NCI-H2227 (cell line): Measurements from ENCODE around the gene IDNK.

ENCODE experiments used
- DNase-seq: peaks from one replicate; lab custom pipeline; 2025; ENCODE audit not compliant: unreplicated experiment; lab: John Stamatoyannopoulos, UW

Gene IDNK

GRCh38 chr9:83633255-83633654 lies 10.3 kb downstream of the IDNK start:
- DNase-seq: no peak

DNA sequence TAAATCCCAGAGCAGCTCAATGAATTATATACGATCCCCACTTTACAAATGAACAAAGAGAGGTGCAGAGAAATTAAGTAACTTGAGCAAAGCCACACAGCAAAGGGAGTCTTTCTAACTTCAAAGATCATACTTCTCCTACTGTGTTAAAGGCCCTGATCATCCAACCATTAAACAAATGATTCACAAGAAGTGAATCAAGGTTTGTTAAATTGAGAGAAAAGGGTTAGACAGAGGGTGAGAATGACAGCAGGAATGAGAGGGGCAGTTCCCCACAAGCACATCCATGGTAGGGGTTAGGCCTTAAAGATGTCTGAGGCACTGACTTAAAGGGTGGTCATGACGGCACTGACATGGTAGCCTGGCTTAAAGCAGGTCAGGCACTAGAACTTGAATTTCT lies 10.7 kb downstream of the IDNK start:
- DNase-seq: no peak

- DNase-seq: no peak
These were observed 13.9 kb downstream of the IDNK start for GRCh38 chr9:83636813-83637212.

DNA sequence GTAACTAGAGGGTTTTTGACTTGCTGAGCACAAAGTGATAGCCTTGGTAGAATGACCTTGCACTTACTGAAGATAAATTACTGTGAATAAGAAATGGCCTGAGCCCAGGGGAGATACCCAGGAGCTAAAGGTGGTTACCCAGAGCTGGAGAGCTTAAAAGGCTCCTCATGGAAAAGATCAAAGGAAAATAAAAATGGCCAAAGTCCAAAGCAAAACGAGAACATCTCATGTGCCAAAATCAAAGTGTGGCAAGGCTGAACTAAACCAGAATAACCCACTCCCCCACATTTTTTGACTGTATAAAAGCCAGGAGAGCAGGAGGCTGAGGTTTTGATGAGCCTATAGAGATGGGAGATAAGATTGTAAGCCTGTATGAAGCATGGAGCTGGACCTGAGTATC lies 14.4 kb downstream of the IDNK start:
- DNase-seq: no peak

GRCh38 chr9:83639266-83639665 lies 16.3 kb downstream of the IDNK start:
- no peak for DNase-seq

DNA sequence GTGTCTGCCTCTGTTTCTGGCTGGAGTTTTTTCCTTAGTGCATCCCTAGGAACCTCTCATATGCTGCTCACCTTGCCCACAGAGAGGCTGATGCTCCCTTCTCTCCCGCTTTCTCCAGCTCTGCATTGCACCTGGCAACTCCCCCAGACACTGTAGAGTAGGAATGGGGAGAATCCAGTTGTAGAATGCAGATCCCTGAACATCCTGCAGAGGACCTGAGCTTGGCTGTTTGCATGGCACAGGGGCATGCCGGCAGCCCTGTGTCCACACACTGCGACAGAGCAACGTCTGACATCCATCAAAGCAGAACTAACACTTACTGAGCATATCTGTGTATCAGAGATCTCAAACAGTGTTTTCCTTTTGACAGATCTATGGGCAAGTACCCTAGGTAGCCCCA lies 19.9 kb downstream of the IDNK start:
- no peak for DNase-seq

DNA sequence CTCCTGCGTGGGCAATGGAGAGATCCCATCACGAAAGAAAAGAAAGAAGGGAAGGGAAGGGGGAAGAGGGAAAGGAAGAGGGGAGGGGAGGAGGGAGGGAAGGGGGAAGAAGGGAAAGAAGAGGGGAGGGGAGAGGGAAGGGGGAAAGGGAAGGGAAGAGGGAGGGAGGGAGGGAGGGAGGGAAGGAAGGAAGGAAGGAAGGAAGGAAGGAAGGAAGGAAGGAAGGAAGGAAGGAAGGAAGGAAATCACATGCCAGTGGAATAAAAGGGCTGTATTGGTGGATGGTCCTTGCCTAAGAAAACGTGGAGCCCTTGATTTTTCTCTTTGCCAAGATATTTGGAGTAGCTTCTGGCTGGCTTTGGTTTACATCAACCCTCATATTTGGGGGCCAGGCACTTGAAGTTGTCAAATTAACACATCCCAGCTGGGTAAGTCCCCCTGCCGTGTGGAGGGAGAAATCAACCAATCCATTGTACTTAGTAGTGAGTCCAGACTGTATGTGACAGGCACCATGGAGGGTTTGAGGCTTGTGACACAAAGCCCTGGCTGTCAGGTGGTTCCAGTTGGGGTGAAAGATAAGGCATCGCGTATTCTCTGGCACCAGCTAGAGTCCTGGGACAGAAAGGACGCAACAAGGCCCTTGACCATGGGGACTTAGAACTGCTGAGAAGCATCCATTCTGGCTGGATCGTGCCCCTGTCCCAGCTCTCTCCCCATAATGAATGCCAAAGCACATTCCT lies 23.7 kb downstream of the IDNK start:
- DNase-seq: no peak

DNA sequence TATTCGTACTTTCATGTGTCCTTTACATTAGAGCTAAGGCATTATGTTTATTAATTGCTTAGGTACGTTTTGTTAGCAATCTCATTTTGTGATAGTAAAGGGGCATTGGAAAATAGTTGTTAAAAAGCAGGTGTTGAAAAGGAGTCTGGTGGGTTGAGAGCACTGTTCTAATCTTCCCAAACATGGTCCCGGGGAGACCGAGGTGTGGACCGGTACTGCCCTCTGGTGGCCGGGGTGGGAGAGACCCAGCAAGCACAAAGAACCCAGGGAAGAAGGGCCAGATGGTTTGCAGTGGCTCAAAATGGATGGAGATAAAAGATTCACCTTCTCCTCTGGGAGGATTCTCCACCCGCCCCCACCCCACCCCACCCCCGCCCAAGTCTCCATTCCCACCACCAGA lies 26.1 kb downstream of the IDNK start:
- peak; percentile 39 for DNase-seq

DNA sequence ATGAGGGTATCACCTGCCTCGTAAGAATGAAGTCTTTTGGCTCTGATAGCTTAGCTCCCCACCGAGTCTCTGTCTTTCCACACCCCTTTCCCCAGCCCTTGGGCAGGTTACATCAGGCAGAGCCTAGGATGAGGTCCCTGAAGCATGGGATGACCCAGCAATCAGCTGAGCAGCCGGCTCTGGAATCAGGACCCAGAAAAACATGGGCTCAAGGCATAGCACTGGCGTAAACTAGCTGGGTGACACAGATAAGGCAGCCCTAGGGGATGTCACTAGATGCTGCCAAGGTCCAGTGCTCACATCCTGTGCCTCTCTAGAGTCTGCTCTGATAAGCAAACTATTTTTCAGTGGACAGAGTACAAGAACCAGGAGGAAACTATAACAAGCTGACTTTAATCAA lies 26.6 kb downstream of the IDNK start:
- DNase-seq: no peak

GRCh38 chr9:83651558-83651957 lies 28.6 kb downstream of the IDNK start:
- no peak for DNase-seq

DNA sequence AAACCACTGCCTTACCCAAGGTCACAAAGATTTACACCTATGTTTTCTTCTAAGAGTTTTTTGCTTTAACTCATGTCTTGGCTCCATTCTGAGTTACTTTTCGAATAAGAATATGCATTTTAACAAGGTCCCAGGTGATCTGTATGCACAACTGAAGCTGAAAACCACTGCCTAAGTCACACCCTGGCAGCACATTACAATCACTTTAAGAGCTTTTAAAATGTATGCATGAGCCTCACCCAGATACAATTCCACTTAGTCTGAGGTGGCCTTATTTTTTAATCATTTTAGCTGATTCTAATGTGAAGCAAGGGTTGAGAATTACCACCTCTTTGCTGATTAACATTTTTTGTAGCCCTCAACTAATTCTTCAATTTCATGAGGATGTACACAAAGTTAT lies 29.5 kb downstream of the IDNK start:
- no peak for DNase-seq

GRCh38 chr9:83655433-83655832 lies 32.5 kb downstream of the IDNK start:
- no peak for DNase-seq

GRCh38 chr9:83656032-83656680 lies 33.2 kb downstream of the IDNK start:
- DNase-seq: no peak

DNA sequence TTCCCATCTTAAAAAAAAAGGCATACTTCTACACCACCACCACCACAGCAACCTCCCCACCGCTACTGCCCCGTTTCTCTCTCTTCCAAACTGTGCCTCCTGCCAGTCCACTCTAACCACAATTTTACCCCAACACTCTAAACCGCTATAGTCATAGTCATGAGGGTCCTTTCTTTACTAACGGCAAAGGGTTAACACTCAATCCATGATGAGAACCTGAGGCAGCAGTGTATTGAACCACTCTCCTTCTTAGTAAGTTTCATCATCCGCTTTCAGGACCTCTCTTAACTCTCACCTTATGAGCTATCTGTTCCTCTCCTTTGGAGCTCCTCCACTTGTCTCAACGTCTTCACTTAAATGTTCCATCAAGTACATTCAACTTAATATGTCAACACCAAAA lies 34.0 kb downstream of the IDNK start:
- DNase-seq: no peak

DNA sequence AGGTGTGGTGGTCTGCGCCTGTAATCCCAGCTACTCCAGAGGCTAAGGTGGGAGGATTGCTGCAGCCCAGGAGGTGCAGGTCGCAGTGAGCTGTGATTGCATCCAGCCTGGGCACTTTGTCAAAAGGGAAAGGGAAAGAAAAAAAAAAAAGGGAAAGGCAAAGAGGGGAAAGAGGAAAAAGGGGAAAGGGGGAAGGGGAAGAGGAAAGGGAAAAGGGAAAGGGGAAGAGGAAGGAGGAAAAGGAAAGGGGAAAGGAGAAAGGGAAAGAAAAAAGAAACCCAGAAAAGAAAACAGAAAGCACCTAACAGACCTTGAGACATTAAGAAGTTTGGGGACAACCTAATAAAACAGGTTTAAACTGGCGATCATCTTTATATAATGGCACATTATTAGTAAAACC lies 40.0 kb downstream of the IDNK start:
- DNase-seq: no peak

GRCh38 chr9:83665580-83666200 lies 42.7 kb downstream of the IDNK start:
- DNase-seq: no peak

DNA sequence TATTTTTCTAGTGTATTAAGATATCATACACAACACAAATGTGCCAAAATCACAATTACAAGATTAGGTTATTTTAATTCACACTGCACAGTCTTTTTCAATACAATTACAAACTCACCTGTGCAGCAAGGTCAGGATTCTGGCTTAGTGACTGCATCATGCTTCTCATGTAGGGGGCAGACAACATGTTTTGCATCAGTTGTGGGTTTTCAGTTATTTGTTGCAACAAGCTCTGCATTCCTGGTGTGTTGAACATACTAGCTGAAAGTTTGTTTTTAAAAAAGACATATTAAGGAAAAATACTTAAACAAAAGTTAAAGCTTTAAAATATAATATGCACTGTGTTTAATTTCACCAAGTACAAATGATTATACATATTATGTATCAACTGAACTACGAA lies 46.1 kb downstream of the IDNK start:
- DNase-seq: no peak

- DNase-seq: no peak
These were observed 47.4 kb downstream of the IDNK start for GRCh38 chr9:83670381-83670780.

DNA sequence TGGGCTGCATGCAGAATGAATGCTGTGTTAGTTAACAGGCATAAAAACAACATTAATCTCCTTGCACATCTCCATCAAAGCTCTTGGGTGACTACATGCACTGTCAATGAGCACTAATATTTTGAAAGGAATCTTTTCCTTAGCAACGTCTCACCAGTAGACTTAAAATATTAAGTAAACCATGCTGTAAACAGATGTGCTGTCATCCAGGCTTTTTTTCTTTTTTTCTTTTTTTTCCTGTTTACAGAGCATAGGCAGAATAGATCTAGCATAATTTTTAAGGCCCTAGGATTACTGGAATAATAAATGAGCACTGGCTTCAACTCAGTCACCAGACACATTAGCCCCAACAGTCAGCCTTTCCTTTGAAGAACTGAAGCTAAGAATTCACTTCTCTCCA lies 48.5 kb downstream of the IDNK start:
- no peak for DNase-seq

DNA sequence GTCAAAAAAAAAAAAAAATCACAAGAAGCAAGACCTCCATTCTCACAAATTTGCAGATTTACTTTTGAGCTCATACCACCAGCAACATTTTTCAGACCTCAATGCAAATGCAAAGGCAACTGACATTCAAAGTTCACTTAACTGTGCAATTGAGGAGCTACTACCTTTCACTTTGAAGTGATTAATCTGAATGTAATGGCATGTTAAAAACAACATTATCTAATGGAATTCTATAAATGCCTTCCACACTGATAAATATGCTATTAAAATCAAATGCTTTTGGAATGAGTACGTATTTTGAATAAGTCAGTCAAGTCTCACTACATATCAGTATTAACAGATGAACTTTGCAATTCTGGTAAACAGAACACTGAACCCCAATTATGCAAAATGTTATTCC lies 52.5 kb downstream of the IDNK start:
- DNase-seq: no peak

GRCh38 chr9:83677596-83677995 lies 54.7 kb downstream of the IDNK start:
- DNase-seq: no peak

DNA sequence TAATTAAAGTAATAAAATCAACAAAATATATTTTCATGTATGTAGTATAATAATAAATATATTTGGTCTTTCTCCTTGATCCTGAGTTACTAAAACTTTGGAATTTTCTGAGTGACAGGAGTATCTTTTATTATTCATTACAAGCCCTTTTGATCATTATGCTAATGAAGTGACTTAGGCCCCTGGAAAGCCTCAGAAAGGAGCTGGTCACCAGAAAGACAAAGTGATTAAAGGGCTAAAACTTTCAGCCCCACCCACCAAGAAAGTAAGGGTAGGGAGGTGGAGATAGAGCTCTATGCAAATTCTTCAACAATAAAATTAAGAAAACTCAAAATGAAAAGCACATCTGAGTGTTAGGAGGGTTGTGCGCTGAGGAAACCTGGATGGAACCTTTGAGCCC lies 57.3 kb downstream of the IDNK start:
- no peak for DNase-seq

DNA sequence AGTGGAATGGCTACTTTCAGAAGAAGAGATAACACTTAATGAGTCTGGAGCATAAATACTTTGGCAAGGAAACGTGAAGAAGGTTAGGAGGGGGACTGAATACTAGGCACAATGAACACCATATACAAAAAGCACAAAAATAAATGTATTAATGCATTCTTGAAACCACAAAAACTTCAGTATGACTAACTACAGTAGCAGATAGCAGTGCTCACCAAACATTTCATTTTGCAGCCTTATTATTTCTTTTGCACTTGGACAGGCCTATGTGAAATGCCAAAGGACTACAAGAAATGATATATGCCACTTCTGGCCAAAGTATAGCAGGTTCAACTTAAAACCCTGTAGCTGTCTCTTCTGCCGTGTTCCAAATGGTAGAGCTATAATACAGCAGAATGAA lies 58.5 kb downstream of the IDNK start:
- no peak for DNase-seq
